PFSK-1 (cell line): ENCODE data around the gene SETD2.

Experiments used
- FOXP2 ChIP-seq: optimal IDR thresholded peaks from 2 replicates; pipeline ENCODE3; 2011; ENCODE audit warnings: borderline replicate concordance, control low read depth, inconsistent platforms; ENCODE audit not compliant: insufficient read depth; ENCODE audit errors: extremely low read length, extremely low read depth
- POLR2AphosphoS5 ChIP-seq: IDR thresholded peaks from 2 replicates; pipeline ENCODE4 v1.6.1; 2012; ENCODE audit warnings: low read depth, mild to moderate bottlenecking, control low read depth, low read length, moderate library complexity
- SIN3A ChIP-seq: IDR thresholded peaks from 2 replicates; pipeline ENCODE4 v1.6.1; 2012; ENCODE audit warnings: mild to moderate bottlenecking, low read length, moderate library complexity, borderline replicate concordance; ENCODE audit not compliant: insufficient read depth
- TAF1 ChIP-seq: IDR thresholded peaks from 2 replicates; pipeline ENCODE4 v1.6.1; 2012; ENCODE audit warnings: low read length, control low read depth, borderline replicate concordance; ENCODE audit not compliant: insufficient read depth
- TF ChIP-seq, protein P1 (sequence below), 2 experiments: IDR thresholded peaks; 2 replicates each; pipeline versions ENCODE4 v1.6.1 to v1.8.0; 2011 to 2012; ENCODE audit warnings: low read depth in 2 of 2, low read length in 2 of 2, control low read depth in 1 of 2, inconsistent platforms in 1 of 2, mild to moderate bottlenecking in 1 of 2, moderate library complexity in 1 of 2; ENCODE audit not compliant: insufficient read depth in 1 of 2

Gene SETD2

GRCh38 chr3:46998121-46998851 lies 165.6 kb downstream of the SETD2 start:
- TF ChIP-seq, protein P1, sequence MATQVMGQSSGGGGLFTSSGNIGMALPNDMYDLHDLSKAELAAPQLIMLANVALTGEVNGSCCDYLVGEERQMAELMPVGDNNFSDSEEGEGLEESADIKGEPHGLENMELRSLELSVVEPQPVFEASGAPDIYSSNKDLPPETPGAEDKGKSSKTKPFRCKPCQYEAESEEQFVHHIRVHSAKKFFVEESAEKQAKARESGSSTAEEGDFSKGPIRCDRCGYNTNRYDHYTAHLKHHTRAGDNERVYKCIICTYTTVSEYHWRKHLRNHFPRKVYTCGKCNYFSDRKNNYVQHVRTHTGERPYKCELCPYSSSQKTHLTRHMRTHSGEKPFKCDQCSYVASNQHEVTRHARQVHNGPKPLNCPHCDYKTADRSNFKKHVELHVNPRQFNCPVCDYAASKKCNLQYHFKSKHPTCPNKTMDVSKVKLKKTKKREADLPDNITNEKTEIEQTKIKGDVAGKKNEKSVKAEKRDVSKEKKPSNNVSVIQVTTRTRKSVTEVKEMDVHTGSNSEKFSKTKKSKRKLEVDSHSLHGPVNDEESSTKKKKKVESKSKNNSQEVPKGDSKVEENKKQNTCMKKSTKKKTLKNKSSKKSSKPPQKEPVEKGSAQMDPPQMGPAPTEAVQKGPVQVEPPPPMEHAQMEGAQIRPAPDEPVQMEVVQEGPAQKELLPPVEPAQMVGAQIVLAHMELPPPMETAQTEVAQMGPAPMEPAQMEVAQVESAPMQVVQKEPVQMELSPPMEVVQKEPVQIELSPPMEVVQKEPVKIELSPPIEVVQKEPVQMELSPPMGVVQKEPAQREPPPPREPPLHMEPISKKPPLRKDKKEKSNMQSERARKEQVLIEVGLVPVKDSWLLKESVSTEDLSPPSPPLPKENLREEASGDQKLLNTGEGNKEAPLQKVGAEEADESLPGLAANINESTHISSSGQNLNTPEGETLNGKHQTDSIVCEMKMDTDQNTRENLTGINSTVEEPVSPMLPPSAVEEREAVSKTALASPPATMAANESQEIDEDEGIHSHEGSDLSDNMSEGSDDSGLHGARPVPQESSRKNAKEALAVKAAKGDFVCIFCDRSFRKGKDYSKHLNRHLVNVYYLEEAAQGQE (IDR thresholded peaks at IDR 0.05; ENCODE audit: insufficient read depth in 1 of 2, low read depth in 2 of 2, low read length in 2 of 2), result no peak
- TF ChIP-seq SIN3A, result no peak
- TF ChIP-seq TAF1, result no peak
- no peak for TF ChIP-seq POLR2AphosphoS5

DNA sequence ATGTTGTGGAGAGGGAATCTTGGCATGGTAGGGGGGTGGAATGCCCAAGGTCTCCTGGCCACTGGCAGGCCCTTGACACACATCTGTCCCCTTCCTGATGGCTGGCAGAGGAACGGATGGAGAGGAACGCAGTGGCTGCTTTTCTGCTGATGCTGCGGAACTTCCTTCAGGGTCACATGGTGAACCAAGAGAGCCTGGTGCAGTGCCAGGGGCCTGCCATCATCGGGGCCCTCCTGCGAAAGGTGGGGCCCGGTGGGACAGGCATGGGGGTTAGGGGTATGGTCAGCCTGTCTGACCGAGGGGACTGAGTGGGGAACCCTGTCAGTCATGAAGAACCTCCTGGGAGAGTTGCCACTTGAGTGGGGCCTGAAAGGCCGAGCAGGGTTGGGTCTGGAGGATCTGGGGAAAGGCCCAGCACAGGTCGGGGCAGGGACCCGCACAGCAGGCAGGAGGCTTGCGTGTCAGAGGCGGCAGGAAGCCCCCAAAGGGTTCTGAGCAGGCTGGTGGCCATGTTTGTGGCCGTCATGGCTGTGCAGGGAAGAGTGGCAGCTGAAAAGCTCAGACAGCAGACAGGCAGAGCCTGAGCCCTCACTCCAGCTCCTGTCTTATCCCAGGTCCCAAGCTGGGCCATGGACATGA lies 166.3 kb downstream of the SETD2 start:
- TF ChIP-seq FOXP2, result no peak
- TF ChIP-seq TAF1, result no peak
- no peak for TF ChIP-seq SIN3A
- TF ChIP-seq, protein P1 (IDR thresholded peaks at IDR 0.05; ENCODE audit: insufficient read depth in 1 of 2, low read depth in 2 of 2, low read length in 2 of 2), result no peak
- no peak for TF ChIP-seq POLR2AphosphoS5

DNA sequence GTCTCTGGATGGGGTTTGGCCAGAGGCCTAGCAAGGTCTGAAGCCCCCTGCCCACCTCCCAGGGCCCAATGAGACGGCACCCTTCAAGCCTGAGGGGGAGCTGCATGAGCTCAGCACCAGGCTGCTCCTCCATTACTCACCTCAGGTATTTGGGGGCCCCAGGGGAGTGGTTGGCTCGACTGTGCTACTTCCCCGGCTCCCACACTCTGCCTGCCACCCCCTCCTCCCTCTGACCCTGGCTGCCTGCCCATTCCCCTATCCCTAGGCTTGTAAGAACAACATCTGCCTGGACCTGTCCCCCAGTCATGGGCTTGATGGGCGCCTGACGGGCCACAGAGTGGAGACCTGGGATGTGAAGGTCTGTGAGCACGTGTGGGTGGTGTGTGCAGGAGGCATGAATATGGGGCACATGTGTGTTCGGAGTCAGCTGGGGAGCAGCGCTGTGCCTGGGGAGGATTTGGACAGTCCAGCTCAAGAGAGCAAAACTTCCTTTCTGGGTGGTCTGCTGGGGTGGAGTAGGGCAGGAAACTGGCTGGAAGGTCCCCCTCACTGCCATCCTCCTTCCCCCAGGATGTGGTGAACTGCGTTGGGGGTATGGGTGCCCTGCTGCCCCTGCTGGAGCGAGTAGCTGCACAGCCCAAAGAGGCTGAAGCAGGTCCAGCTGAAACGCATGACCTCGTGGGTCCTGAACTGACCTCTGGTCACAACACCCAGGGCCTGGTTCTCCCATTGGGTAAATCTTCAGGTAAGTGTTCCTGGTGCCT lies 167.0 kb downstream of the SETD2 start:
- TF ChIP-seq POLR2AphosphoS5 (no peak), FOXP2 (no peak), TAF1 (no peak), SIN3A (no peak)
- TF ChIP-seq, protein P1 (IDR thresholded peaks at IDR 0.05; ENCODE audit: insufficient read depth in 1 of 2, low read depth in 2 of 2, low read length in 2 of 2), result no peak

GRCh38 chr3:46995901-46996562 lies 167.9 kb downstream of the SETD2 start:
- TF ChIP-seq, protein P1 (IDR thresholded peaks at IDR 0.05; ENCODE audit: insufficient read depth in 1 of 2, low read depth in 2 of 2, low read length in 2 of 2), result no peak
- TF ChIP-seq POLR2AphosphoS5, result no peak
- no peak for TF ChIP-seq TAF1
- no peak for TF ChIP-seq SIN3A
- no peak for TF ChIP-seq FOXP2
